ENCODE measurements around the gene HIVEP3.

Gene HIVEP3

DNA sequence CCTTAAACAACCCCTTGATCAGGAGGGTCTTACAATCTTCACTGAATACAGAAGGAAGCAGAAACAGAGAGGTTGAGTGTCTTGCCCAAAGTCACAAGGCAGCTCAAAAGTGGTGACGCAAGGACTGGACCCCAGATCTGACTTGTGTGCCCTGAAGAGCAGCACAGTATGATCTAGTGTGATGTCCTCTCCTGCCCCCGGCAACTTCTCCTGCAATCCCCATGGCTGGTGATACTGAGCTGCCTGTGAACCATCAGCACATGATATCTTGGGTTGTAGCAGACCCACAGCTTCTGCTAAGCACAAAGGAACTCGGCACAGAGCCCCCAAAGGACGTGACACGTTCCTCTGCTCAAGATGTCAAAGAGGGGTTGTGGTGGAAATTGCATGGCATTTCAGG, 383.0 kb downstream of the HIVEP3 start:
- DNase-seq (ENCODE audit: low read depth in 3 of 3), result no peak

- DNase-seq (ENCODE audit: low read depth in 3 of 3), result no peak
These were observed 383.4 kb downstream of the HIVEP3 start for GRCh38 chr1:41535276-41535675.

DNA sequence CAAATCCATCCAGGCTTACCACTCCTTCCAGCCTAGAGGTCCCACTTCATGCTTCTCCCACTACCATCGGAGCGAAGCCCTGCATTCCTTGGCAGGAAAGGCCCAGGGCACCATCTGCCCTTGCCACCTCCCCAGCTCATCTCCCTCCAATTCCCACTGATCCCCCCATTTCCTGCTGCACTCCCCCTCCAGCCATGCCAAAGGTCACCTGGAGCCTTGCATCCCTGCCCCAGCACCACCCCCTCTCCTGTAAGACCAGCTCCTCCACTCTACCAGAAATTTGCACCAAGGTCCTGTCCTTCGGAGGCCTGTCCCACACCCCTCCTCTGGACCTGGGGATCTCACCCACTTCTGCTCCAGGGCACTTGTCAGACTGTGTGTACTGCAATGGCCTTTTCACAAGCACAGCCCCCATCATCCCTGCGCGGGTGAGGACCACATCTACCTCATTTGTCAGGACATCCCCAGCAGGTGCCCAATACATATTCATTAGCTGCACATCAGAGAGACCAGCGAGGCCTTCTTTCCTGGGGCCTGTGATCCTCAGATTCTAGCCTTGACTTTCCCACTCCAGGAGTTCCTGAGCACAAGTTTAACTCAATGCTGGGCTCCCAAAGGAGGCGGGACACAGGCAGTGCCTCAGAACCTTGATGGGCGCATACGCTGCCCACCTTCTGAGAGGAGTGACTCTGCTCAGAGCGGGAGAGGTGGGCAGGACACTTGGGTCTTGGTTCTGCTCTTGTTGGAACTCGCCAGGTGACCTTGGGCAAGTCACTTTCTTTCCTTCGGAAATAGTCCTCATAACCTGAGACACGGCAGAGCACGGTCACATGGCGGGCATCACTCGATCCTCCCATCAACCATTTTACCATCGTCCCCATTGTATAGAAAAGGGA, 384.3 kb downstream of the HIVEP3 start:
- no peak for DNase-seq (ENCODE audit: low read depth in 3 of 3)

- DNase-seq (ENCODE audit: low read depth in 3 of 3), result no peak
These were observed 385.0 kb downstream of the HIVEP3 start for GRCh38 chr1:41533731-41534080.

GRCh38 chr1:41533016-41533730, 385.5 kb downstream of the HIVEP3 start:
- no peak for DNase-seq (ENCODE audit: low read depth in 3 of 3)

DNA sequence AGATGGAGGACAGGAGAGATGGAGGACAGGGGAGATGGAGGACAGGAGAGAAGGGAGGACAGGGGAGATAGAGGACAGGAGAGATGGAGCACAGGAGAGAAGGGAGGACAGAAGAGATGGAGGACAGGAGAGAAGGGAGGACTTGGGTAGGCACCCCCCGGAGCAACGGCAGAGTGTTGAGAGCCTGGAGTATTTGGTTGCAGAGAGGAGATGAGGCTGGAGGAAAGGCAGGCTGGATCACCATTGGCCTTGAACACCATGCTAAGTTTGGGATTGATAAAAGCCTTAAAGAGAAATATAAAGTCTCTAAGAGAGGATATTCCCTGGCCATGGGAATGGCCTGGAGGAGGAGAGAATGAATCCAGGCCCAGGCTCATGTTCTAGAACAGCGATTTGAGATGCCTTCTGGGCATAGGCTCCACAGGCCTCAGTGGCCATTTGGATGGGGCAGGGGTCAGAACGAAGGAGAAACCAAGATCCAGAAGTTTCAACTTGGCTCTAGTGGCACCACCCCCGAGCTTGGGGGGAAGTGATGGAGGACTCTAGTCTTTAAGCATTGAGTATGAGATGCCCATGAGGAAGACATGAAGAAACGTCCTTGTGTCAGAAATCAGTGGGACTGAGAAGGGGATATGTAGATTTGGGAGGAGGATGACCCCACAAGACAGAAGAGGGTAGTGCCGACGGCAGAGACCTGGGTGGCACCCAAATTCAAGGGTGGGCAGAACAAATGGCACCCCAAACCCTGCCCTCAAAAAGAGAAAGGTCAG, 386.3 kb downstream of the HIVEP3 start:
- DNase-seq (ENCODE audit: low read depth in 3 of 3), result no peak

DNA sequence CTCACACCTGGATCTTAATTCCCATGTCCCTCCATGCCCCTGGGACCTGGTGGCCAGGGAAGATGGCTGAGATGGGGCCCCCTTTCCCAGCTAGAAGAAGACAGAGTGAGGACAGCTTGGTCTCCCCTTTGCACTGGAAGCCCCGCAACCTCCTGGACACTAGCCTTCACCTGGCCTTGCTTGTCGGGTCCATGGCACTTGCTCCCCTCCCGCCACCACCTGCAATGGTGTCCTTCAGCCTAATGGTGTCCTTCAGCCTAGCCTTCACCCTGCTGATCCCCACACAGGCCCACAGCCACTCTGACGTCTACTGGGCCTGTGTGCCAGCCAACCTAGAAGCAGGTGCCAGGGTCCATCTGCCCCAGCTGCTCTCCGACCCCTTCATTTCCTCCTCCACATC, 388.3 kb downstream of the HIVEP3 start:
- no peak for DNase-seq (ENCODE audit: low read depth in 3 of 3)

- no peak for DNase-seq (ENCODE audit: low read depth in 3 of 3)
These were observed 388.9 kb downstream of the HIVEP3 start for GRCh38 chr1:41529621-41530395.

- no peak for DNase-seq (ENCODE audit: low read depth in 3 of 3)
These were observed 389.8 kb downstream of the HIVEP3 start for GRCh38 chr1:41528726-41529605.

DNA sequence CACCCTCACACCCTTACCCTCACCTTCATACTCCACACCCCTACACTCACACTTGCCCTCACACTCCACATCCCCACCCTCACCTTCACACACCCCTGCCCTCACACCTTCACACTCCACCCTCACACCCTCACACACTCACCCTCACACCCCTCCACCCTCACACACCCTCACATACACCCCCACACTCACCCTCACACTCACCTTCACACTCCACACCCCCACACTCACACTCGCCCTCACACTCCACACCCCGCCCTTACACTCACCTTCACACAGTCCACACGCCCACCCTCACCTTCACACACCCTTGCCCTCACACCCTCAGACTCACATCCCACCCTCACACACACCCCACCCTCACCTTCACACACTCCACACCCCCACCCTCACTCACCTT, 390.6 kb downstream of the HIVEP3 start:
- no peak for DNase-seq (ENCODE audit: low read depth in 3 of 3)

GRCh38 chr1:41526956-41527561, 391.7 kb downstream of the HIVEP3 start:
- no peak for DNase-seq (ENCODE audit: low read depth in 3 of 3)

- DNase-seq (ENCODE audit: low read depth in 3 of 3), result no peak
These were observed 392.7 kb downstream of the HIVEP3 start for GRCh38 chr1:41525891-41526587.

GRCh38 chr1:41524676-41525675, 393.7 kb downstream of the HIVEP3 start:
- DNase-seq (ENCODE audit: low read depth in 3 of 3), result no peak

DNA sequence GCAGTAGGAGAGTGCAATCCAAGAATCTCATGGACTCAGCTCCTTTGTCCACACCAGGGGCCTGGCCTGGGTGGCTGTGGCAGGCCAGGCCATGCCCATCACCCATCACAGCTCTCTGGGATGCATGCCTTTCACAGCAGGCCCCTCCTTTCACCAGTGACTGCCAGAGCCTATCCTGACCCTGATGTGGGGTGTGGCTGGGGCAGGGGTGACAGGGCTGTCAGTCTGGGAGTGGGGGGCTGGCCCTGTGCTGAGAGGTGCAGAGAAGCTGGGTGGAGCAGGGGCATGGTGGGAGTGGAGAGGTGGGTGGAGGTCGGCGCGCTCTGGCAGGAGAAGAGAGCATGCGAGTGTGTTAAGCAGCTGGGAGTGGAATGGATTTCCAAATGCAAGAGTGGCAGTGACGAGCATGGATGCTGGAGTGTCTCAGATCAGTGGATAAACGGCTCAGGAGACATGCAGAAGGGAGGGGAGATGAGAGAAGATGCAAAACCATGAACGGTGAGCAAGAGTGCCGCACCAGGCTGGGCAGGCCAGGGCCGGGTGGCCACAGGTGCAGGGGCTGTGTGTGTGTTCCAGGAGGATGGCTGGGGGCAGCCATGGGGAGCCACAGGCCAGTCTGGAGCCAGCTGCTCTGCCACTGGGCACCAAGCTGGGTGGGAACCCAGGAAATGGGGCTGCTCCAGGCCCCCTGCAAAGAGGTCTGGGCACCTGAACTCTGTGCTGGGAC, 394.6 kb downstream of the HIVEP3 start:
- no peak for DNase-seq (ENCODE audit: low read depth in 3 of 3)

DNA sequence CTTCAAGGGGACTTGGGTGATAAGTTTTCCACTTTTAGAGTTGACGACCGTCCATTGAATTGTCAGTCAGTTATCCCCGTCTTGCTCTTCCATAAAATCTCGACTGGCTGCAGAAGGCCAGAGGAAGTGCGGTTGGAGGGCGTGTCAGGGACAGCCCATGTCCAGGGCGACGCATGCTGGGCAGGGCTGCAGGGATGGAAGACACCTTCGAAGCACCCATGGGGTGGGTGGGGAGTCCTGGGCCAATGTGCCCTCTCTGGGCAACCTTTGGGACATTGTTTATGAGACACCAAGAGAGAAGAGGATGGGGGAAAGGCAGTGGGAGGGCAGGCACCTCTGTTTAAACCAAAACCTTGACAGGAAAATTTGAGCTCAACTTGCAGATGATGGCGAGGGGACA, 395.7 kb downstream of the HIVEP3 start:
- no peak for DNase-seq (ENCODE audit: low read depth in 3 of 3)

DNA sequence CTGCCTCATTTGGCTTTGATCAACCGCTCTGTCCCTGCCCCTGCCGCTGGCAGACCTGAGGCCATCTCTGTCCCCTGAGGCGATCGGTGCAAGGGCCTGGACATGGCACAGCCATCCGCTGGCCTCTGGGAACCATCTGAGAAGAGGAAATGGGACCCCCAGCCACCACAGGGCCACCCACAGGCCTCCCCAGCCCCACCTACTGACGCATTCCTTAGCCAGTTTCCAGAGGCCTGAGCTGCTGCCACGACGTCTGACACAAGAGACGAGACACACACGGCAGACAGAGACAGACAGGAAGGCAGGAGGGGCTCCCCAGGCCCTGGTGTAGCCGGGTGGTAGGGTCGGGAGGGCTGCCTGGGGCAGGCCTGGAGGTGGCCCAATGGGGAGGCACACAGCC, 397.0 kb downstream of the HIVEP3 start:
- no peak for DNase-seq (ENCODE audit: low read depth in 3 of 3)

- no peak for DNase-seq (ENCODE audit: low read depth in 3 of 3)
These were observed 397.6 kb downstream of the HIVEP3 start for GRCh38 chr1:41520951-41521752.
